Limb (tissue), 2 donors: ENCODE results near the gene EGFR.
A peak's percentile ranks its signal among the peaks of the same experiment; 100 is the strongest.

ENCODE experiments used
- DNase-seq, 2 donors: peaks; one replicate each; pipeline ENCODE4 v3.0.0-alpha.2; 2016; ENCODE audit errors: extremely low spot score in 2 of 2

The EGFR gene

GRCh38 chr7:55185941-55186609 is 167.3 kb downstream of the EGFR start:
- peak in 1 of 2 donors; percentile 24 for DNase-seq

GRCh38 chr7:55187701-55188491 is 169.1 kb downstream of the EGFR start:
- peak in 1 of 2 donors; percentile 23 for DNase-seq

- DNase-seq = peak in 1 of 2 donors; percentile 23
Observed at GRCh38 chr7:55188590-55189138, 169.8 kb downstream of the EGFR start.

GRCh38 chr7:55189146-55189766 is 170.4 kb downstream of the EGFR start:
- DNase-seq = peak in 1 of 2 donors; percentile 28

- DNase-seq = peak in 1 of 2 donors; percentile 21
Observed at GRCh38 chr7:55189878-55190436, 171.1 kb downstream of the EGFR start.

GRCh38 chr7:55190511-55191160 is 171.8 kb downstream of the EGFR start:
- DNase-seq = peak in 1 of 2 donors; percentile 15

- peak in 1 of 2 donors; percentile 33 for DNase-seq
Observed at GRCh38 chr7:55191161-55191925, 172.5 kb downstream of the EGFR start.

GRCh38 chr7:55191926-55192692 is 173.3 kb downstream of the EGFR start:
- DNase-seq = peak in 1 of 2 donors; percentile 24

- DNase-seq = peak in 1 of 2 donors; percentile 23
Observed at GRCh38 chr7:55192723-55193122, 173.9 kb downstream of the EGFR start.

- peak in 1 of 2 donors; percentile 15 for DNase-seq
Observed at GRCh38 chr7:55193245-55193644, 174.4 kb downstream of the EGFR start.

- no peak for DNase-seq
Observed at GRCh38 chr7:55194522-55194921, 175.7 kb downstream of the EGFR start.

GRCh38 chr7:55198634-55199392 is 180.0 kb downstream of the EGFR start:
- no peak for DNase-seq

GRCh38 chr7:55199418-55199817 is 180.6 kb downstream of the EGFR start:
- no peak for DNase-seq

- DNase-seq = no peak
Observed at GRCh38 chr7:55200441-55200840, 181.6 kb downstream of the EGFR start.

GRCh38 chr7:55202150-55202913 is 183.5 kb downstream of the EGFR start:
- no peak for DNase-seq

- no peak for DNase-seq
Observed at GRCh38 chr7:55203300-55203699, 184.5 kb downstream of the EGFR start.

GRCh38 chr7:55205124-55205955 is 186.5 kb downstream of the EGFR start:
- DNase-seq = no peak
